SK-N-MC (cell line): ENCODE data around the gene MOB3B.

Experiments
- DNase-seq: peaks from one replicate; pipeline ENCODE4 v3.0.0-alpha.2; 2011; ENCODE audit warnings: low read depth, low spot score
- H3K27ac ChIP-seq: fragments of 200-600 bp; sonication (generic); 2 replicates; pipeline ENCODE4 v1.5.1; 2016; ENCODE audit warnings: mixed run types
- H3K36me3 ChIP-seq: fragments of 200-600 bp; sonication (generic); 2 replicates; pipeline ENCODE4 v1.6.1; 2017; ENCODE audit warnings: antibody characterized with exemption, low read length, mixed read lengths; ENCODE audit not compliant: insufficient read depth
- H3K4me3 ChIP-seq: fragments of 200-600 bp; sonication (generic); 2 replicates; pipeline ENCODE4 v1.5.1; 2016
- H3K9ac ChIP-seq: fragments of 200-600 bp; sonication (generic); 2 replicates; pipeline ENCODE4 v1.8.0; 2017; ENCODE audit warnings: mixed run types, mixed read lengths; ENCODE audit not compliant: insufficient read length
- H3K9me3 ChIP-seq: fragments of 200-600 bp; sonication (generic); 2 replicates; pipeline ENCODE4 v1.6.1; 2017; ENCODE audit warnings: low read depth, mild to moderate bottlenecking, antibody characterized with exemption, low read length, moderate library complexity, mixed read lengths
- EZH2 ChIP-seq: fragments of 200-600 bp; sonication (generic); IDR thresholded peaks from one replicate; pipeline ENCODE4 v1.6.1; 2017; ENCODE audit warnings: antibody characterized with exemption
- FOXP2 ChIP-seq: optimal IDR thresholded peaks from 2 replicates; pipeline ENCODE3; 2011; ENCODE audit warnings: mild to moderate bottlenecking, moderate library complexity; ENCODE audit not compliant: insufficient read depth; ENCODE audit errors: extremely low read length, control extremely low read depth
- POLR2AphosphoS5 ChIP-seq: IDR thresholded peaks from 2 replicates; pipeline ENCODE4 v1.6.1; 2012; ENCODE audit warnings: mild to moderate bottlenecking, low read depth, low read length, borderline replicate concordance

MOB3B gene

GRCh38 chr9:27483576-27483975, 46.0 kb downstream of the MOB3B start:
- Histone ChIP-seq H3K36me3 (no peaks in the 10 kb centered on the region), H3K9ac (no peak overlapping the region), H3K27ac (no peak overlapping the region), H3K9me3 (no peaks in the 10 kb centered on the region), H3K4me3 (no peak overlapping the region)
- TF ChIP-seq EZH2 (no peak), POLR2AphosphoS5 (no peak), FOXP2 (no peak)
- DNase-seq: no peak

- H3K36me3 ChIP-seq: no peaks in the 10 kb centered on the region
- H3K9ac ChIP-seq: no peak overlapping the region
- TF ChIP-seq POLR2AphosphoS5: no peak
- no peak for TF ChIP-seq EZH2
- no peak for TF ChIP-seq FOXP2
- no peak for DNase-seq
- H3K9me3 ChIP-seq: no peaks in the 10 kb centered on the region
- no peak overlapping the region for H3K27ac ChIP-seq
- H3K4me3 ChIP-seq: no peak overlapping the region
Measured at GRCh38 chr9:27482709-27483108, 46.9 kb downstream of the MOB3B start.

GRCh38 chr9:27478322-27478721, 51.3 kb downstream of the MOB3B start:
- Histone ChIP-seq H3K9ac (no peak overlapping the region), H3K4me3 (no peak overlapping the region), H3K27ac (no peak overlapping the region), H3K9me3 (no peaks in the 10 kb centered on the region), H3K36me3 (no peaks in the 10 kb centered on the region)
- TF ChIP-seq POLR2AphosphoS5 (no peak), EZH2 (no peak), FOXP2 (no peak)
- DNase-seq: no peak

- DNase-seq: no peak
Measured at GRCh38 chr9:27476870-27477515, 52.6 kb downstream of the MOB3B start.

GRCh38 chr9:27475057-27475595, 54.5 kb downstream of the MOB3B start:
- Histone ChIP-seq H3K4me3 (no peak overlapping the region), H3K9me3 (no peaks in the 10 kb centered on the region), H3K36me3 (no peaks in the 10 kb centered on the region), H3K27ac (no peak overlapping the region), H3K9ac (no peak overlapping the region)
- TF ChIP-seq EZH2 (no peak), FOXP2 (no peak), POLR2AphosphoS5 (no peak)
- no peak for DNase-seq

More at GRCh38 chr9:27476870-27477515, 52.6 kb downstream of the MOB3B start:
- Histone ChIP-seq H3K27ac (no peak overlapping the region), H3K9me3 (no peaks in the 10 kb centered on the region), H3K9ac (no peak overlapping the region), H3K36me3 (no peaks in the 10 kb centered on the region), H3K4me3 (no peak overlapping the region)
- TF ChIP-seq FOXP2: no peak
- no peak for TF ChIP-seq POLR2AphosphoS5
- TF ChIP-seq EZH2: no peak

GRCh38 chr9:27474305-27474704, 55.3 kb downstream of the MOB3B start:
- Histone ChIP-seq H3K36me3 (no peaks in the 10 kb centered on the region), H3K4me3 (no peak overlapping the region), H3K27ac (no peak overlapping the region), H3K9ac (no peak overlapping the region), H3K9me3 (no peaks in the 10 kb centered on the region)
- no peak for DNase-seq
- TF ChIP-seq EZH2 (no peak), FOXP2 (no peak), POLR2AphosphoS5 (no peak)

GRCh38 chr9:27473111-27473529, 56.5 kb downstream of the MOB3B start:
- TF ChIP-seq EZH2: no peak
- TF ChIP-seq FOXP2: no peak
- no peak for TF ChIP-seq POLR2AphosphoS5
- Histone ChIP-seq H3K9me3 (no peaks in the 10 kb centered on the region), H3K27ac (no peak overlapping the region), H3K9ac (no peak overlapping the region), H3K36me3 (no peaks in the 10 kb centered on the region), H3K4me3 (no peak overlapping the region)
- no peak for DNase-seq

GRCh38 chr9:27472195-27472594, 57.4 kb downstream of the MOB3B start:
- Histone ChIP-seq H3K4me3 (no peak overlapping the region), H3K9ac (no peak overlapping the region), H3K9me3 (no peaks in the 10 kb centered on the region), H3K27ac (no peak overlapping the region), H3K36me3 (no peaks in the 10 kb centered on the region)
- DNase-seq: no peak
- no peak for TF ChIP-seq FOXP2
- TF ChIP-seq POLR2AphosphoS5: no peak
- TF ChIP-seq EZH2: no peak
